ENCODE results near the gene ZDHHC14.

DNA sequence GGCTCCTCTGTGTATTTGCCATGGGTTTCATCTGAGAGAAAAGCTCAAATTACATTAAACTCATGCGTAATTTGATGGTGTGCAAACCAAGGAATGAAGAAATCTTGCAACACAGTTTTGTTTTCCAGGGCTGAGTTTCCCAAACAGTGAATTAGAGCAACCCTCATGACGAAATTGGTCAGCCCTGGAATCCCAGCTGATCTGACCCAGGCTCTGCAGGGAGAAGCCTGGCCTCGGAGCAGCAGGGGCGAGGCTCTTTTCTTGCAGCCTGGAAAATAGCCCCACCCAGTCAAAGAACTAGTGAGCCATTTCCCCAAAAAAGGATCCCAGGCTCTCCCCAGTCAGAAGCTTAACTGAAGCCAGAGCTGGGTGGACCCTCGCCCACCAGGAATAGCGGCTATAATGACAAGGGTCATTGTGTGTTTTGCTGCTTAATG is 334.8 kb downstream of the ZDHHC14 start:
- TF ChIP-seq, protein P1, sequence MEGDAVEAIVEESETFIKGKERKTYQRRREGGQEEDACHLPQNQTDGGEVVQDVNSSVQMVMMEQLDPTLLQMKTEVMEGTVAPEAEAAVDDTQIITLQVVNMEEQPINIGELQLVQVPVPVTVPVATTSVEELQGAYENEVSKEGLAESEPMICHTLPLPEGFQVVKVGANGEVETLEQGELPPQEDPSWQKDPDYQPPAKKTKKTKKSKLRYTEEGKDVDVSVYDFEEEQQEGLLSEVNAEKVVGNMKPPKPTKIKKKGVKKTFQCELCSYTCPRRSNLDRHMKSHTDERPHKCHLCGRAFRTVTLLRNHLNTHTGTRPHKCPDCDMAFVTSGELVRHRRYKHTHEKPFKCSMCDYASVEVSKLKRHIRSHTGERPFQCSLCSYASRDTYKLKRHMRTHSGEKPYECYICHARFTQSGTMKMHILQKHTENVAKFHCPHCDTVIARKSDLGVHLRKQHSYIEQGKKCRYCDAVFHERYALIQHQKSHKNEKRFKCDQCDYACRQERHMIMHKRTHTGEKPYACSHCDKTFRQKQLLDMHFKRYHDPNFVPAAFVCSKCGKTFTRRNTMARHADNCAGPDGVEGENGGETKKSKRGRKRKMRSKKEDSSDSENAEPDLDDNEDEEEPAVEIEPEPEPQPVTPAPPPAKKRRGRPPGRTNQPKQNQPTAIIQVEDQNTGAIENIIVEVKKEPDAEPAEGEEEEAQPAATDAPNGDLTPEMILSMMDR (IDR thresholded peaks at IDR 0.05; ENCODE audit: insufficient read depth, low read length, poor library complexity, severe bottlenecking), result no peak
- no peak for TF ChIP-seq EZH2phosphoT487 (conservative IDR thresholded peaks at IDR 0.05; ENCODE audit: low read length)
